HG03565 (cell line): ENCODE measurements around the gene SH3RF3.
"Not testable (repeated sequence)": the region's sequence is repeated elsewhere in the genome, so short reads cannot be mapped to it uniquely, and the experiment has no call there.

Experiments used
- ATAC-seq: cut with Tn5 transposase; IDR thresholded peaks from one replicate; pipeline ENCODE4 v1.9.1; 2021; ENCODE audit warnings: mild to moderate bottlenecking, moderate library complexity; ENCODE audit not compliant: unreplicated experiment

SH3RF3 gene

GRCh38 chr2:109155553-109156451 lies 26.8 kb downstream of the SH3RF3 start:
- no peak for ATAC-seq

GRCh38 chr2:109157563-109158105 lies 28.6 kb downstream of the SH3RF3 start:
- no peak for ATAC-seq

- ATAC-seq = no peak
Measured at GRCh38 chr2:109158237-109158636, 29.2 kb downstream of the SH3RF3 start.

- no peak for ATAC-seq
Measured at GRCh38 chr2:109159096-109159495, 30.1 kb downstream of the SH3RF3 start.

GRCh38 chr2:109160714-109161440 lies 31.9 kb downstream of the SH3RF3 start:
- no peak for ATAC-seq

GRCh38 chr2:109162367-109162766 lies 33.4 kb downstream of the SH3RF3 start:
- ATAC-seq = not testable (repeated sequence)

GRCh38 chr2:109162999-109163398 lies 34.0 kb downstream of the SH3RF3 start:
- ATAC-seq = no peak

GRCh38 chr2:109164311-109164710 lies 35.3 kb downstream of the SH3RF3 start:
- no peak for ATAC-seq

GRCh38 chr2:109164739-109165221 lies 35.8 kb downstream of the SH3RF3 start:
- no peak for ATAC-seq

- no peak for ATAC-seq
Measured at GRCh38 chr2:109166811-109167210, 37.8 kb downstream of the SH3RF3 start.

- ATAC-seq = no peak
Measured at GRCh38 chr2:109168086-109168485, 39.1 kb downstream of the SH3RF3 start.

- ATAC-seq = no peak
Measured at GRCh38 chr2:109168716-109169115, 39.7 kb downstream of the SH3RF3 start.

GRCh38 chr2:109170645-109171044 lies 41.6 kb downstream of the SH3RF3 start:
- no peak for ATAC-seq

- no peak for ATAC-seq
Measured at GRCh38 chr2:109171444-109172334, 42.7 kb downstream of the SH3RF3 start.

- ATAC-seq = no peak
Measured at GRCh38 chr2:109172556-109173105, 43.6 kb downstream of the SH3RF3 start.

- no peak for ATAC-seq
Measured at GRCh38 chr2:109173311-109174171, 44.5 kb downstream of the SH3RF3 start.

GRCh38 chr2:109174214-109174613 lies 45.2 kb downstream of the SH3RF3 start:
- ATAC-seq = no peak

- ATAC-seq = no peak
Measured at GRCh38 chr2:109174626-109175349, 45.8 kb downstream of the SH3RF3 start.

GRCh38 chr2:109175350-109175678 lies 46.3 kb downstream of the SH3RF3 start:
- no peak for ATAC-seq
